Lung (tissue), 12 donors: ENCODE data around the gene XRCC1. TPM values are rescaled to one million over a fixed set of nuclear protein-coding genes. Genes with fewer than 3 reads are reported as not detected.

Source experiments
- ATAC-seq: fragments of 200-7000 bp; cut with Tn5 transposase; one replicate; pipeline ENCODE4 v1.9.1; 2020; ENCODE audit warnings: moderate number of reproducible peaks; ENCODE audit not compliant: insufficient read depth, low FRiP score
- DNase-seq, 3 donors: peaks; one replicate each; pipeline ENCODE4 v3.0.0-alpha.2; 2013 to 2017
- H3K27ac ChIP-seq, 2 donors: one replicate each; pipeline ENCODE4 v1.5.1; 2013; ENCODE audit warnings: mild to moderate bottlenecking in 2 of 2, moderate library complexity in 2 of 2, control low read depth in 1 of 2, inconsistent platforms in 1 of 2, low read depth in 1 of 2, low read length in 1 of 2
- H3K27me3 ChIP-seq, 3 donors: one replicate each; pipeline ENCODE4 v1.5.1; 2013; ENCODE audit warnings: low read length in 2 of 3; ENCODE audit not compliant: control insufficient read depth in 3 of 3, insufficient read depth in 3 of 3
- H3K36me3 ChIP-seq, 4 donors: one replicate each; pipeline ENCODE4 v1.5.1; 2013; ENCODE audit warnings: low read length in 4 of 4, mild to moderate bottlenecking in 1 of 4, moderate library complexity in 1 of 4; ENCODE audit not compliant: control insufficient read depth in 4 of 4, insufficient read depth in 4 of 4
- H3K4me1 ChIP-seq, 5 donors: one replicate each; pipeline ENCODE4 v1.5.1; 2013; ENCODE audit warnings: low read length in 5 of 5, mild to moderate bottlenecking in 2 of 5, moderate library complexity in 1 of 5; ENCODE audit not compliant: control insufficient read depth in 5 of 5, insufficient read depth in 5 of 5
- H3K4me3 ChIP-seq: one replicate; pipeline ENCODE4 v1.5.1; 2013; ENCODE audit warnings: mild to moderate bottlenecking, control low read depth, moderate library complexity
- H3K9ac ChIP-seq, 2 donors: one replicate each; pipeline ENCODE4 v1.5.1; 2013; ENCODE audit warnings: low read length in 2 of 2, control low read depth in 1 of 2; ENCODE audit not compliant: insufficient read depth in 1 of 2
- H3K9me3 ChIP-seq, 4 donors: one replicate each; pipeline ENCODE4 v1.5.1; 2013; ENCODE audit warnings: low read length in 3 of 4, mild to moderate bottlenecking in 1 of 4, moderate library complexity in 1 of 4; ENCODE audit not compliant: control insufficient read depth in 4 of 4, insufficient read depth in 3 of 4
- CTCF ChIP-seq: IDR thresholded peaks from 2 replicates; pipeline ENCODE4 v1.5.1; 2012; ENCODE audit warnings: mild to moderate bottlenecking; ENCODE audit errors: control extremely low read depth, extremely low read depth
- WGBS, 2 donors: extraction: QIAGEN DNeasy Blood & Tissue Kit; methylation state at CpG; one replicate each; pipeline ENCODE4 v1.1.7; 2013; 5-methylcytosine and 5-hydroxymethylcytosine counted together
- polyA plus RNA-seq, 2 donors: library from polyadenylated mRNA; stranded (reverse); fragments of 200-250 nt; gene quantifications; one replicate each; pipeline ENCODE4 v1.2.1, GENCODE V29; 2013
- total RNA-seq, 2 donors: library from RNA; depleted of rRNA in 1 of 2; stranded (reverse); fragments of >200 nt in 1 of 2; gene quantifications; one replicate each; pipeline ENCODE4 v1.2.1, GENCODE V29; 2014 to 2021
- donor health status: control.
- donor health status: control.
- donor health status: Bipolar disorder and iron deficiency.
- donor health status: healthy.
- donor health status: DM: yes; HTN: yes; CAD: no.

The XRCC1 gene
- total and polyA plus RNA-seq, 4 donors: 15.4 to 32.2 (median 24.5) TPM

DNA sequence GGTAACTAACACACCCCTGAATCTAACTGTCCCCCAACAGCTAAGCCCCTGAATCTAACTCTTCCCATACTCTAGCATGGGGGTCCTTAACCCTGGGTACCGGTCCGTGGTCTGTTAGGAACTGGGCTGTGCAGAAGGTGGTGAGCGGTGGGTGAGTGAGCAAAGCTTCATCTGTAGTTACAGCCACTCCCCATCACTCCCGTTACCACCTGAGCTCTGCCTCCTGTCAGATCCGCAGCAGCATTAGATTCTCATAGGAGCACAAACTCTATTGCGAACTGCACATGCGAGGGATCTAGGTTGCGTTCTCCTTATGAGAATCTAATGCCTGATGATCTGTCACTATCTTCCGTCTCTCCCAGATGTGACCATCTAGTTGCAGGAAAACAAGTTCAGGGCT lies 64.6 kb downstream of the XRCC1 start:
- 95 to 99% methylated on average over 9 of the region's 9 CpGs for WGBS, 2 donors
- no peak for DNase-seq

DNA sequence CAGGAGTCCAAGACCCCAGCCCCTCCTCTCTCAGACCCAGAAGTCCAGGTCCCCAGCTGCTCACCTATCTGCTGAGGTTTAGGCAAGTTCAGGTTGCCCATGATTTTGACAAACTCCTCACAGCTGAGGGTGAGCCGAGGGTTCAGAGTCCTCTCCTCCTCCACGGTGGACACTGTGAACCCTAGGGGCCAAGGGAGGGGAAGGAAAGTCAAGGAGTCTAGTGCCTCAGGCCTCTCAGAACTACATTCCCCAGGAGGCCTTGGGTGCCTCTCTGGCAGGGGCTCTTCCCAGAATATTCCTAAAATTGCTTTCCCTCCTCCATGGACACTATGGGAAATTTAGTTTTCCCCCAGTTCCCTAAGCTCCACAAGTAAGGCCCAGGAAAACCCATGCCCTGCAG lies 67.4 kb downstream of the XRCC1 start:
- H3K27ac ChIP-seq: no peak overlapping the region
- H3K9me3 ChIP-seq: no peaks in the 10 kb centered on the region
- ATAC-seq: no peak
- TF ChIP-seq CTCF: no peak
- H3K4me1 ChIP-seq: peaks cover 0 to 13% (median 0%) of the 10 kb centered on the region in 5 donors
- no peaks in the 10 kb centered on the region for H3K27me3 ChIP-seq
- no peak overlapping the region for H3K9ac ChIP-seq
- no peak overlapping the region for H3K4me3 ChIP-seq
- 95 to 97% methylated on average over 2 of the region's 2 CpGs for WGBS, 2 donors
- DNase-seq: no peak
- peaks cover 0 to 16% (median 6%) of the 10 kb centered on the region in 4 donors for H3K36me3 ChIP-seq

More for the DNA sequence above, 64.6 kb downstream of the XRCC1 start:
- Histone ChIP-seq H3K27me3 (no peaks in the 10 kb centered on the region), H3K9ac (no peak overlapping the region), H3K4me3 (no peak overlapping the region), H3K4me1 (peaks cover 0 to 2% (median 0%) of the 10 kb centered on the region in 5 donors), H3K27ac (no peak overlapping the region), H3K9me3 (no peaks in the 10 kb centered on the region), H3K36me3 (peaks cover 0 to 16% (median 6%) of the 10 kb centered on the region in 4 donors)
- ATAC-seq: no peak
- TF ChIP-seq CTCF: no peak

- WGBS, 2 donors: 95 to 96% methylated on average over 5 of the region's 5 CpGs
- H3K27ac ChIP-seq: no peak overlapping the region
- H3K27me3 ChIP-seq: peaks cover 0 to 3% (median 0%) of the 10 kb centered on the region in 3 donors
- H3K36me3 ChIP-seq: peaks cover 0 to 16% (median 6%) of the 10 kb centered on the region in 4 donors
- no peak for TF ChIP-seq CTCF
- DNase-seq: no peak
- no peaks in the 10 kb centered on the region for H3K9me3 ChIP-seq
- H3K4me1 ChIP-seq: peaks cover 0 to 23% (median 0%) of the 10 kb centered on the region in 5 donors
- no peak overlapping the region for H3K9ac ChIP-seq
- no peak for ATAC-seq
- no peak overlapping the region for H3K4me3 ChIP-seq
These were observed 68.7 kb downstream of the XRCC1 start for GRCh38 chr19:43506629-43507028.

GRCh38 chr19:43505941-43506340 lies 69.4 kb downstream of the XRCC1 start:
- Histone ChIP-seq H3K27ac (no peak overlapping the region), H3K4me3 (no peak overlapping the region), H3K27me3 (peaks cover 0 to 3% (median 0%) of the 10 kb centered on the region in 3 donors), H3K4me1 (peaks cover 0 to 24% (median 0%) of the 10 kb centered on the region in 5 donors), H3K36me3 (peaks cover 0 to 16% (median 6%) of the 10 kb centered on the region in 4 donors), H3K9ac (no peak overlapping the region), H3K9me3 (no peaks in the 10 kb centered on the region)
- WGBS, 2 donors: 94% methylated on average over 5 of the region's 5 CpGs
- ATAC-seq: no peak
- no peak for DNase-seq
- TF ChIP-seq CTCF: no peak
